HG03280 (cell line): ENCODE data around the gene MAGEA11.
"Not testable (repeated sequence)": the region's sequence is repeated elsewhere in the genome, so short reads cannot be mapped to it uniquely, and the experiment has no call there.

Source experiments
- ATAC-seq: cut with Tn5 transposase; IDR thresholded peaks from one replicate; pipeline ENCODE4 v1.9.1; 2021; ENCODE audit warnings: mild to moderate bottlenecking, moderate library complexity; ENCODE audit not compliant: unreplicated experiment

The MAGEA11 gene

GRCh38 chrX:149716632-149717031, 4.8 kb downstream of the MAGEA11 start:
- ATAC-seq, result no peak

GRCh38 chrX:149717803-149718202, 5.9 kb downstream of the MAGEA11 start:
- ATAC-seq, result no peak

- no peak for ATAC-seq
Observed at GRCh38 chrX:149718757-149719156, 6.9 kb downstream of the MAGEA11 start.

- no peak for ATAC-seq
Observed at GRCh38 chrX:149720021-149720689, 8.3 kb downstream of the MAGEA11 start.

GRCh38 chrX:149721241-149721640, 9.4 kb downstream of the MAGEA11 start:
- ATAC-seq, result not testable (repeated sequence)

- ATAC-seq, result no peak
Observed at GRCh38 chrX:149721778-149722177, 9.9 kb downstream of the MAGEA11 start.

- not testable (repeated sequence) for ATAC-seq
Observed at GRCh38 chrX:149723583-149724118, 11.8 kb downstream of the MAGEA11 start.

GRCh38 chrX:149727308-149727707, 15.4 kb downstream of the MAGEA11 start:
- ATAC-seq, result not testable (repeated sequence)

GRCh38 chrX:149742269-149742668, 30.4 kb downstream of the MAGEA11 start:
- not testable (repeated sequence) for ATAC-seq

- not testable (repeated sequence) for ATAC-seq
Observed at GRCh38 chrX:149746390-149747007, 34.6 kb downstream of the MAGEA11 start.

- ATAC-seq, result no peak
Observed at GRCh38 chrX:149757206-149758067, 45.6 kb downstream of the MAGEA11 start.

GRCh38 chrX:149758068-149758714, 46.3 kb downstream of the MAGEA11 start:
- no peak for ATAC-seq

GRCh38 chrX:149758715-149759078, 46.8 kb downstream of the MAGEA11 start:
- ATAC-seq, result not testable (repeated sequence)

GRCh38 chrX:149759824-149760223, 48.0 kb downstream of the MAGEA11 start:
- no peak for ATAC-seq

- ATAC-seq, result no peak
Observed at GRCh38 chrX:149760965-149761364, 49.1 kb downstream of the MAGEA11 start.

- not testable (repeated sequence) for ATAC-seq
Observed at GRCh38 chrX:149761858-149762674, 50.2 kb downstream of the MAGEA11 start.

GRCh38 chrX:149762696-149763614, 51.1 kb downstream of the MAGEA11 start:
- no peak for ATAC-seq
